H1 (cell line): ENCODE measurements around the gene ZNF70. TPM values are rescaled to one million over a fixed set of nuclear protein-coding genes. Genes with fewer than 3 reads are reported as not detected.

Experiments used
- CTCF ChIA-PET: fragments of 300-600 bp; sonication (Branson Sonifier 250); formaldehyde crosslinking; loops from one replicate; lab custom pipeline; 2021; ENCODE audit not compliant: partially characterized antibody; lab: Charles Lee
- POLR2A ChIA-PET: fragments of 300-600 bp; sonication (Branson Sonifier 250); formaldehyde crosslinking; loops from one replicate; lab custom pipeline; 2021; ENCODE audit warnings: inconsistent platforms; ENCODE audit not compliant: partially characterized antibody; lab: Charles Lee
- DNase-seq, 2 experiments: peaks; one replicate each; pipeline versions ENCODE4 v3.0.0 to v3.0.0-alpha.2; 2010 to 2022; ENCODE audit warnings: low spot score in 2 of 2, low read depth in 1 of 2, mixed read lengths in 1 of 2
- FAIRE-seq: peaks from 2 replicates; lab custom pipeline; 2011; peaks lifted over from hg19 to GRCh38; lab: Jason Lieb, UNC
- H2AFZ ChIP-seq: 2 replicates; pipeline ENCODE4 v1.8.1; 2012; ENCODE audit warnings: low read length, inconsistent platforms
- H2AK5ac ChIP-seq: 2 replicates; pipeline ENCODE4 v1.6.1; 2013; ENCODE audit warnings: low read depth, low read length
- H2BK120ac ChIP-seq: replicated peaks from 2 replicates; pipeline ENCODE3; 2013; ENCODE audit warnings: low read depth, low read length, inconsistent platforms
- H2BK12ac ChIP-seq: 2 replicates; pipeline ENCODE4 v1.6.1; 2013; ENCODE audit warnings: low read depth, low read length
- H2BK15ac ChIP-seq: 2 replicates; pipeline ENCODE4 v1.6.1; 2013; ENCODE audit warnings: low read length
- H2BK20ac ChIP-seq: 2 replicates; pipeline ENCODE4 v1.6.1; 2013; ENCODE audit warnings: low read length
- H2BK5ac ChIP-seq: 2 replicates; pipeline ENCODE4 v1.6.1; 2013; ENCODE audit warnings: low read depth, low read length
- H3K14ac ChIP-seq: 2 replicates; pipeline ENCODE4 v1.6.1; 2013; ENCODE audit warnings: inconsistent platforms; ENCODE audit not compliant: insufficient read length
- H3K18ac ChIP-seq: 2 replicates; pipeline ENCODE4 v1.6.1; 2013; ENCODE audit warnings: low read length; ENCODE audit errors: extremely low read depth
- H3K23ac ChIP-seq: 2 replicates; pipeline ENCODE4 v1.6.1; 2013; ENCODE audit warnings: inconsistent platforms; ENCODE audit not compliant: insufficient read length
- H3K23me2 ChIP-seq: 2 replicates; pipeline ENCODE4 v1.6.1; 2013; ENCODE audit warnings: low read depth, low read length
- H3K27ac ChIP-seq: 2 replicates; pipeline ENCODE4 v1.6.1; 2011; ENCODE audit warnings: low read depth, low read length, inconsistent platforms
- H3K27me3 ChIP-seq, 4 experiments: replicated peaks in 1 of 4; 1 replicate in 1 of 4; 2 replicates in 3 of 4; pipeline versions ENCODE4 v1.6.1 to v1.8.1; 2011 to 2013; ENCODE audit warnings: low read length in 3 of 4, mild to moderate bottlenecking in 3 of 4, inconsistent platforms in 2 of 4, mixed read lengths in 2 of 4, moderate library complexity in 1 of 4; ENCODE audit not compliant: control insufficient read depth in 3 of 4, insufficient read depth in 3 of 4; ENCODE audit errors: extremely low read depth in 1 of 4
- H3K36me3 ChIP-seq, 4 experiments: 2 replicates each; pipeline versions ENCODE4 v1.6.1 to v1.8.1; 2011 to 2013; ENCODE audit warnings: mild to moderate bottlenecking in 4 of 4, low read length in 3 of 4, moderate library complexity in 2 of 4, control low read depth in 1 of 4, inconsistent platforms in 1 of 4; ENCODE audit not compliant: insufficient read depth in 4 of 4, control insufficient read depth in 2 of 4
- H3K4ac ChIP-seq: replicated peaks from 2 replicates; pipeline ENCODE3; 2013; ENCODE audit warnings: low read length, low read depth, mixed read lengths, inconsistent platforms; ENCODE audit not compliant: insufficient read length
- H3K4me1 ChIP-seq, 4 experiments: replicated peaks in 1 of 4; 1 replicate in 1 of 4; 2 replicates in 3 of 4; pipeline versions ENCODE4 v1.6.1 to v1.8.1; 2011 to 2013; ENCODE audit warnings: low read length in 3 of 4, inconsistent platforms in 2 of 4, mixed read lengths in 1 of 4; ENCODE audit not compliant: insufficient read depth in 4 of 4, control insufficient read depth in 3 of 4
- H3K4me2 ChIP-seq, 2 experiments: 2 replicates each; pipeline versions ENCODE4 v1.6.1 to v1.8.1; 2011 to 2013; ENCODE audit warnings: low read depth in 2 of 2, low read length in 2 of 2, control low read depth in 1 of 2, inconsistent platforms in 1 of 2, mild to moderate bottlenecking in 1 of 2; ENCODE audit not compliant: insufficient read depth in 1 of 2
- H3K4me3 ChIP-seq, 4 experiments: fragments of 200-600, 300-600 bp in 1 of 4; sonication (generic), shearing (Covaris generic), sonication (Bioruptor Twin) in 1 of 4; 2 replicates each; pipeline versions ENCODE4 v1.5.1 to v1.8.1; 2011 to 2016; ENCODE audit warnings: low read length in 4 of 4, low read depth in 3 of 4, control low read depth in 2 of 4, inconsistent platforms in 2 of 4, mild to moderate bottlenecking in 2 of 4, mixed read lengths in 1 of 4, moderate library complexity in 1 of 4; ENCODE audit not compliant: insufficient read depth in 2 of 4; ENCODE audit errors: extremely low read depth in 1 of 4
- H3K56ac ChIP-seq: replicated peaks from 2 replicates; pipeline ENCODE3; 2013; ENCODE audit warnings: low read depth, mild to moderate bottlenecking, mixed read lengths, low read length, inconsistent platforms; ENCODE audit not compliant: insufficient read length
- H3K79me1 ChIP-seq: 2 replicates; pipeline ENCODE4 v1.6.1; 2013; ENCODE audit warnings: low read depth, low read length, control low read depth
- H3K79me2 ChIP-seq, 2 experiments: 2 replicates each; pipeline versions ENCODE4 v1.6.1 to v1.8.1; 2012 to 2013; ENCODE audit warnings: low read length in 2 of 2, mild to moderate bottlenecking in 2 of 2, inconsistent platforms in 1 of 2; ENCODE audit not compliant: insufficient read depth in 2 of 2, control insufficient read depth in 1 of 2
- H3K9ac ChIP-seq, 4 experiments: replicated peaks in 1 of 4; 1 replicate in 1 of 4; 2 replicates in 3 of 4; pipeline versions ENCODE4 v1.6.1 to v1.8.1; 2011 to 2013; ENCODE audit warnings: low read depth in 3 of 4, low read length in 3 of 4, control low read depth in 2 of 4, mild to moderate bottlenecking in 2 of 4, moderate library complexity in 2 of 4, inconsistent platforms in 1 of 4; ENCODE audit errors: extremely low read depth in 1 of 4
- H3K9me3 ChIP-seq, 2 experiments: 2 replicates each; pipeline versions ENCODE4 v1.6.1 to v1.8.1; 2012 to 2013; ENCODE audit warnings: mild to moderate bottlenecking in 2 of 2, moderate library complexity in 2 of 2, control low read depth in 1 of 2, inconsistent platforms in 1 of 2, low read depth in 1 of 2, low read length in 1 of 2, mixed read lengths in 1 of 2; ENCODE audit not compliant: insufficient read depth in 2 of 2
- H4K20me1 ChIP-seq, 2 experiments: replicated peaks in 1 of 2; 2 replicates each; pipeline versions ENCODE3 to v1.8.1; 2011 to 2013; ENCODE audit warnings: inconsistent platforms in 2 of 2, low read length in 2 of 2, mild to moderate bottlenecking in 1 of 2; ENCODE audit not compliant: insufficient read depth in 2 of 2, control insufficient read depth in 1 of 2
- H4K5ac ChIP-seq: 2 replicates; pipeline ENCODE4 v1.6.1; 2013; ENCODE audit warnings: low read length, low read depth, mixed read lengths, inconsistent platforms; ENCODE audit not compliant: insufficient read length
- H4K8ac ChIP-seq: 2 replicates; pipeline ENCODE4 v1.8.0; 2013; ENCODE audit warnings: mild to moderate bottlenecking, moderate library complexity, low read length, inconsistent platforms; ENCODE audit not compliant: insufficient read depth; ENCODE audit errors: extremely low read depth
- H4K91ac ChIP-seq: replicated peaks from 2 replicates; pipeline ENCODE3; 2013; ENCODE audit warnings: low read length, mixed read lengths, inconsistent platforms; ENCODE audit not compliant: insufficient read length
- CBX5 ChIP-seq: fragments of 300-800, 300-1000 bp; sonication (generic); IDR thresholded peaks from 2 replicates; pipeline ENCODE4 v1.7.1; 2016; ENCODE audit warnings: antibody characterized with exemption, low read length, low read depth
- CHD2 ChIP-seq: IDR thresholded peaks from 2 replicates; pipeline ENCODE4 v1.6.1; 2012; ENCODE audit warnings: low read length, improper control_type of control experiment
- CTCF ChIP-seq, 3 experiments: IDR thresholded peaks; 1 replicate in 2 of 3; 2 replicates in 1 of 3; pipeline versions ENCODE4 v1.5.1 to v1.6.1; 2011; ENCODE audit warnings: low read length in 3 of 3, mild to moderate bottlenecking in 3 of 3, inconsistent platforms in 2 of 3, low read depth in 1 of 3, moderate library complexity in 1 of 3; ENCODE audit not compliant: insufficient read depth in 1 of 3; ENCODE audit errors: control extremely low read depth in 1 of 3
- JUND ChIP-seq: IDR thresholded peaks from 2 replicates; pipeline ENCODE4 v1.6.1; 2011; ENCODE audit warnings: mild to moderate bottlenecking, improper control_type of control experiment, low read length
- KDM1A ChIP-seq: fragments of 200-600, 300-600 bp; sonication (generic); IDR thresholded peaks from 2 replicates; pipeline ENCODE4 v1.7.1; 2016; ENCODE audit warnings: mild to moderate bottlenecking, low read length, borderline replicate concordance
- SAP30 ChIP-seq: fragments of 300-600 bp; sonication (generic); IDR thresholded peaks from 2 replicates; pipeline ENCODE4 v1.7.1; 2012; ENCODE audit warnings: low read length, moderate library complexity, mild to moderate bottlenecking, inconsistent platforms; ENCODE audit not compliant: insufficient read depth, insufficient replicate concordance
- SP2 ChIP-seq: IDR thresholded peaks from 2 replicates; pipeline ENCODE4 v1.6.1; 2012; ENCODE audit warnings: mild to moderate bottlenecking, low read length, inconsistent platforms
- TCF12 ChIP-seq: IDR thresholded peaks from 2 replicates; pipeline ENCODE4 v1.6.1; 2011; ENCODE audit warnings: low read depth, mild to moderate bottlenecking, low read length
- WGBS, 2 experiments: shearing (Covaris generic) in 1 of 2; methylation state at CpG; one replicate each; pipeline versions ENCODE4 v1.1.6 to v1.1.7; 2013 to 2015; ENCODE audit warnings: low lambda C conversion rate in 2 of 2, mixed read lengths in 2 of 2, inconsistent platforms in 1 of 2, low coverage in 1 of 2, missing lambda C conversion rate in 1 of 2; ENCODE audit not compliant: insufficient replicate concordance in 2 of 2, insufficient coverage in 1 of 2, insufficient read length in 1 of 2; ENCODE audit errors: extremely low coverage in 1 of 2, missing lambda C conversion rate in 1 of 2; 5-methylcytosine and 5-hydroxymethylcytosine counted together
- polyA plus RNA-seq, 7 experiments: library from polyadenylated mRNA; depleted of rRNA in 3 of 7; stranded (reverse) in 5 of 7; unstranded in 2 of 7; fragments of >200 nt in 5 of 7; fragments of 200-250 nt in 2 of 7; gene quantifications; 1 replicate in 5 of 7; 2 replicates in 1 of 7; 4 replicates in 1 of 7; pipeline versions ENCODE4 v1.2.1 to v1.2.3, GENCODE V29; 2011 to 2013; ENCODE audit warnings: missing spikeins in 2 of 7, mixed read lengths in 2 of 7
- total RNA-seq: library from RNA; stranded (reverse); fragmentation: NEBNext Ultra II Directional; extraction: Animal tissue kit (Norgen Biotek cat#: 25700); gene quantifications from 2 replicates; pipeline ENCODE4 v1.2.1, GENCODE V29; 2021

Gene ZNF70
- total and polyA plus RNA-seq, 2 of the 8 experiments (the other 6 are each of a cell fraction or from before 2014, with no cell fraction given) = 1.1 to 2.6 TPM

- H3K36me3 ChIP-seq = peaks cover 9 to 23% (median 17%) of the 10 kb centered on the region in 4 experiments; a peak in 7 of 8 replicates
- no peak overlapping the region for H4K5ac ChIP-seq
- H3K79me1 ChIP-seq = peaks cover 3% of the 10 kb centered on the region; the same call in 1 of the 2 replicates
- ChIA-PET CTCF (interaction anchor here (6.4 kb wide), 1 partner anchor 21 kb away, joined by 47 read pairs; the partner anchor contains the start of genes CHCHD10 and MMP11), POLR2A (no interaction called here)
- H2BK20ac ChIP-seq = no peak overlapping the region
- no peak overlapping the region for H2AFZ ChIP-seq
- H3K23me2 ChIP-seq = peaks cover 3% of the 10 kb centered on the region; the same call in 1 of the 2 replicates
- H2BK15ac ChIP-seq = no peak overlapping the region
- H3K27ac ChIP-seq = no peak overlapping the region
- no peak overlapping the region for H2BK12ac ChIP-seq
- no peak overlapping the region for H3K9ac ChIP-seq
- FAIRE-seq (no peak), DNase-seq (no peak)
- H2BK120ac ChIP-seq = no peak overlapping the region
- WGBS, 2 experiments = 84% methylated on average over 11 of the region's 11 CpGs; no CpG with 5 or more reads in 1 of the 2 experiments
- H3K79me2 ChIP-seq = peaks cover 22 to 56% of the 10 kb centered on the region in 2 experiments
- H3K4me1 ChIP-seq = peaks cover 0 to 10% (median 4%) of the 10 kb centered on the region in 4 experiments; a peak in 6 of 7 replicates
- H3K9me3 ChIP-seq = no peaks in the 10 kb centered on the region
- H4K8ac ChIP-seq = no peak overlapping the region
- H3K4me2 ChIP-seq = no peak overlapping the region
- no peak overlapping the region for H3K18ac ChIP-seq
- H4K91ac ChIP-seq = no peak overlapping the region
- H4K20me1 ChIP-seq = peaks cover 4 to 24% of the 10 kb centered on the region in 2 experiments
- H3K4ac ChIP-seq = no peak overlapping the region
- H2BK5ac ChIP-seq = no peak overlapping the region
- no peak overlapping the region for H3K56ac ChIP-seq
- H2AK5ac ChIP-seq = no peak overlapping the region
- H3K4me3 ChIP-seq = no peak overlapping the region
- no peak overlapping the region for H3K14ac ChIP-seq
- no peak overlapping the region for H3K23ac ChIP-seq
- H3K27me3 ChIP-seq = no peaks in the 10 kb centered on the region
- TF ChIP-seq SAP30 (no peak), CBX5 (no peak), KDM1A (no peak), CHD2 (no peak), JUND (no peak), SP2 (no peak), CTCF (IDR thresholded peaks at IDR 0.05; ENCODE audit: control extremely low read depth in 1 of 3, insufficient read depth in 1 of 3, low read depth in 1 of 3, low read length in 3 of 3) (no peak), TCF12 (no peak)
Measured at GRCh38 chr22:23790819-23791737, 40.2 kb upstream of the ZNF70 start.
